Measurements from ENCODE around the gene EPO.

EPO gene

DNA sequence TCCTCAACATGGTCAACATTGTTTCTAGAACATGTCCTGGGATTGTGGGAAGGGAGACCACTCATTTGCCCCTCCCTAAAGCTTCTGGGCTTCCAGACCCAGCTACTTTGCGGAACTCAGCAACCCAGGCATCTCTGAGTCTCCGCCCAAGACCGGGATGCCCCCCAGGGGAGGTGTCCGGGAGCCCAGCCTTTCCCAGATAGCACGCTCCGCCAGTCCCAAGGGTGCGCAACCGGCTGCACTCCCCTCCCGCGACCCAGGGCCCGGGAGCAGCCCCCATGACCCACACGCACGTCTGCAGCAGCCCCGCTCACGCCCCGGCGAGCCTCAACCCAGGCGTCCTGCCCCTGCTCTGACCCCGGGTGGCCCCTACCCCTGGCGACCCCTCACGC, at the start of gene EPO:
Gene EPO, plus strand, starts transcription at position 190 of the 392 bp plus-strand sequence. CDS start 513 bp downstream, outside the sequence.
- no peak within 1 kb of the TSS for H3K27ac Mint-ChIP-seq
- H3K27me3 Mint-ChIP-seq: peaks cover 51 to 78% of the 10 kb centered on the region in 2 donors
- peaks cover 10 to 12% of the 10 kb centered on the region in 2 donors for H3K9me3 Mint-ChIP-seq
- DNase-seq: no peak
- H3K4me1 Mint-ChIP-seq: peaks cover 5 to 15% of the 10 kb centered on the region in 2 donors
- H3K4me3 Mint-ChIP-seq: no peak within 1 kb of the TSS
- ATAC-seq (replicated peaks): no peak
- peaks cover 9 to 14% of the 10 kb centered on the region in 2 donors for H3K36me3 Mint-ChIP-seq

DNA sequence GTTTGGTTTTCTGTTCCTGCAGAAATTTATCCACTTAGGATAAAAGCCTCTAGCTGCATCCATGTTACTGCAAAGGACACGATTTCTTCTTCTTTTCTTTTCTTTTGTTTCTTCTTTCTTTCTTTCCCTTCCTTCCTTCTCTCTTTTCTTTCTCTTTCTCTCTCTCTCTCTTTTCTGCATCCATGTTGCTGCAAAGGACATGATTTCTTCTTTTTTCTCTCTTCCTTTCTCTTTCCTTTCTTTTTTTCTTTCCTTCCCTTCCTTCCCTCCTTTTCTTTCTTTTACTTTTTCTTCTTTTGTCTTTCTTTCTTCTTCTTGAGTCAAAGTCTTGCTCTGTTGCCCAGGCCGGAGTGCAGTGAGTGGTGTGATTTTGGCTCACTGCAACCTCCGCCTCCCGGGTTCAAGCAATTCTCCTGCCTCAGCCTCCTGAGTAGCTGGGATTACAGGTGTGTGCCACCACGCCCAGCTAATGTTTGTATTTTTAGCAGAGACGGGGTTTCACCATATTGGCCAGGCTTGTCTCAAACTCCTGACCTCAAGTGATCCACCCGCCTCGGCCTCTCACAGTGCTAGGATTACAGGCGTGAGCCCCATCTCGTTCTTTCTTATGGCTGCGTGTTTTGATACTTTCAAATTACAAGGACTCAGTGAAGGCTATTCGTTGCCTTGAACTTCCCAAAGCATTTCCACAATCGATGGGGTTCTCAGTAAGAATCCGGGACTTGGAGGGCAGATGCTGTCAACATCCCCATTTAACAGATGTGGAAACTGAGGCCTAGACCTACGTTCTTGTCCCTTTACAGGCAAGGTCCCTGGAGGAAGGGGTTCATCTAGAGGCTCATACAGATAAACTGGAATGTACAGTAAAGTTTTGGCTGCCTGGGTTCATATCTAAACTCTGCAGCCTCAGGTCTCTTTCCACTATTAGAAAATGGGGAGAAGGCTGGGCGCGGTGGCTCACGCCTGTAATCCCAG, 48.6 kb upstream of the EPO start:
- no peaks in the 10 kb centered on the region for H3K9me3 Mint-ChIP-seq
- peaks cover 11 to 20% of the 10 kb centered on the region in 2 donors for H3K4me1 Mint-ChIP-seq
- peaks cover 6 to 13% of the 10 kb centered on the region in 2 donors for H3K36me3 Mint-ChIP-seq
- H3K27me3 Mint-ChIP-seq: peaks cover 0 to 12% of the 10 kb centered on the region in 2 donors
- DNase-seq (no peak), ATAC-seq (replicated peaks) (no peak)
- no peak overlapping the region for H3K27ac Mint-ChIP-seq
- no peak overlapping the region for H3K4me3 Mint-ChIP-seq

DNA sequence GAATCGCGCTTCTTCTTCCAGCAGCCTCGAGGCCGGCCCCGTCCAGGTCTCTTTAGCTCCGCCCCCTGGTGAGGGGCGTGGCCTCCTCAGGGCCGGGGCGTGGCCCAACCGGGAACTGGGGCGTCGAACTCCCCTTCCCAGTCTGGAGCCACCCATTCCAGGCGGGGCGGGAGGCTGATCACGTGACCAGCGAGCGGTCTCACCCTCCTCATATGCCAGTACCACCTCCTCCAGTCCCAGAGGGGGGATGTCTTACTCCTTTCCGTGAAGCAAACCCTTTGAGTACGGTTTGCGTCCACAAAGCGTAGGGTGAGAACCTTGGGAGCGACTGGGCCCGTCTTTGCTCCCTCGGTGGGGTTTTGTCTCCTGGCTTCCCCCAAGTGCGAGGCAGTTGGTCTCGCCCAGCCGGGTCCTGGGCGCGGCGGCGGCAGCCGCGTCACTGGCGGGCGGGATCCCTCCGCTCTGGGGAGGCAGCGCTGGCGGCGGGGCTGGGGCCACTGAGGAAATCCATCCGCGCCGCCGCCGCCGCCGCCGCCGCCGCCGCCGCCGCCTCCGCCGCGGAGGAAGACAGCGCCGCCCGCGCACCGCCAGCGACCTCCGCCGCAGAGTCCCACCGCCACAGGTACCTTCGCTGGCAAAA, 46.8 kb upstream of the EPO start, which contains the start of gene GNB2:
Gene GNB2, plus strand, starts transcription at position 439 of the 640 bp plus-strand sequence. CDS start 2,526 bp downstream, outside the sequence.
- H3K27me3 Mint-ChIP-seq: peaks cover 0 to under 1% of the 10 kb centered on the region in 2 donors
- H3K9me3 Mint-ChIP-seq: no peaks in the 10 kb centered on the region
- H3K4me3 Mint-ChIP-seq: peak within 1 kb of the TSS; percentile 92 to 97
- peak within 1 kb of the TSS; percentile 98 for H3K27ac Mint-ChIP-seq
- ATAC-seq (replicated peaks): peak; percentile 67 to 73
- DNase-seq: peak; percentile 98
- H3K36me3 Mint-ChIP-seq: peaks cover 11 to 23% of the 10 kb centered on the region in 2 donors
- H3K4me1 Mint-ChIP-seq: peaks cover 15 to 22% of the 10 kb centered on the region in 2 donors

DNA sequence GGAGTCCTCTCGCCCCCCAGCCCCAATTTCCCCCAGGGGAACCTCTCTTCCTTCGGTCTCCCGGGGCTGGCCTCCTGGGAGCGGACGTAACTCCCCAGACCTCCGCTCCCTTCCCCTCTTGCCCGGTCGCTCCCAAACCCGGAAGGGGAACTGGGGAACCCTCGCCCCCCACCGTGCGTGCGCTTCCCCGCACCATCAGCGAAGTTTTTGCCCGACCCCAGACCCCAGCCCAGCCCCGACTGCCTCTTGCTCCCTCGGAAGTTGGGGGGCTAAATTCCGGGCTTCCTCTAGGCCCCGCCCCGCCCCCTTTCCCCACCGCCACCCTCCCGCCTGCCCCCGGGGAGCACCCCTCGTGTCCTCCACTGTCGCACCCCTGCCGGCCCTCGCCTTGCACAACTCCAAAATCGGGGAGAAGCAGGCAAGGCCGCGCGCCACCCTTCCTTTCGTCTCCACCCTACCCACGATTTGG, 46.3 kb upstream of the EPO start:
- DNase-seq: no peak
- H3K36me3 Mint-ChIP-seq: peaks cover 13 to 25% of the 10 kb centered on the region in 2 donors
- H3K27ac Mint-ChIP-seq: peak overlapping the region; percentile 97
- H3K9me3 Mint-ChIP-seq: no peaks in the 10 kb centered on the region
- peak overlapping the region; percentile 92 to 97 for H3K4me3 Mint-ChIP-seq
- no peak for ATAC-seq (replicated peaks)
- H3K4me1 Mint-ChIP-seq: peaks cover 16 to 25% of the 10 kb centered on the region in 2 donors
- H3K27me3 Mint-ChIP-seq: no peaks in the 10 kb centered on the region

DNA sequence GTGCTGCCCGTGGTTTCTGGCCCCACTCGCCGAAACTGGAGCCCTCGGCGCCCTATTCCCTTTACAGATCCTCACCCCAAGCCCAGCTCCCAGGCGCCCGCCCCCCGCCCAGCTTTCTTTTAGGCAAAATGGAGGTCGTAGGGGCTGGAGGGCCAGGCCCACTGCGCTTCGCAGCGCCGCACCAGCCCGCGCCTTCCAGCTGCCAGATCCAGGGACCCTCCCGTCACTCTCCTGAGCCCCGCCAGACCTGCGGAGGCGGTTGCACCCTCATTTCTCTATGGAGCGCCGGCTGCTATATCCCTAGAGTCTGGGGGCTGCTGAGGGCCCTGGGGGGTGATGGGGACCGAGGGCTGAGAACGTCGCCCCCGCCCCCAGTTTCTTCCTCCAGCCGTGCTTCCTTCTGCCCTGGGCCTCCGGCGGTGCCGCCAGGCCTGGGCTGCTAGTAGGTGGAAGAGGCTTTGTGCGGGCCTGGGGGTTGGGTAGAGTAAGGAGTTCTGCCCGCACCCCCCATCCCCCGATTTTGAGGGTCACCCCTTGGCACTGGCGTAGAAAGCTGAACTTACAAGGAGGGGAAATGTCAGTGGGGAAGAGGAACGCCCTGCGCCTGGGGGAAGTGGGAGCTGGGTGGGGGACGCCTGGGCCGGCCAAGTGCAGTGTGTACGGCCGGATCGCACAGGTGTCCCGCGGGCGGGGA, 45.7 kb upstream of the EPO start:
- Mint-ChIP-seq H3K4me3 (peak overlapping the region; percentile 92 to 97), H3K9me3 (no peaks in the 10 kb centered on the region), H3K36me3 (peaks cover 16 to 30% of the 10 kb centered on the region in 2 donors), H3K27ac (peak overlapping the region; percentile 97), H3K27me3 (no peaks in the 10 kb centered on the region), H3K4me1 (peaks cover 16 to 30% of the 10 kb centered on the region in 2 donors)
- ATAC-seq (replicated peaks) (no peak), DNase-seq (no peak)

DNA sequence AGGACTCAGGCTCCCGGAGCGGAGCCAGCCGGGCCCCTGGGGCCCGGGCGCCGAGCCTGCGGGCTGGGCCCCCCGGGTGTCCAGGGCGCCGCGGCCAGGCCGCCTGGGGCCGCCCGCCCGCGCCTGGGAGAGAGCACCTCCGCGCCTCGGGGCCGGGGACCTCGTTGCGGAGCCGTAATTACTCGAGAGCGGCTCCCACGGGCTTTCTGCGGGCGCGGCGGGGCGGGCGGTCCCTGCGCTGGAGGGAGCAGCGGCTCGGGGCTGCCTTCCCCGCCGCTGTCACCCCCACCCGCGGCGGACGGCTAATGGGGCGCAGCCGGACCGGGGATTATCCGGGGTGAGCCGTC, 45.2 kb upstream of the EPO start:
- peaks cover 16 to 35% of the 10 kb centered on the region in 2 donors for H3K4me1 Mint-ChIP-seq
- H3K36me3 Mint-ChIP-seq: peaks cover 19 to 35% of the 10 kb centered on the region in 2 donors
- peak overlapping the region; percentile 92 to 97 for H3K4me3 Mint-ChIP-seq
- DNase-seq: no peak
- H3K27ac Mint-ChIP-seq: peak overlapping the region; percentile 81
- no peaks in the 10 kb centered on the region for H3K9me3 Mint-ChIP-seq
- H3K27me3 Mint-ChIP-seq: no peaks in the 10 kb centered on the region
- no peak for ATAC-seq (replicated peaks)

DNA sequence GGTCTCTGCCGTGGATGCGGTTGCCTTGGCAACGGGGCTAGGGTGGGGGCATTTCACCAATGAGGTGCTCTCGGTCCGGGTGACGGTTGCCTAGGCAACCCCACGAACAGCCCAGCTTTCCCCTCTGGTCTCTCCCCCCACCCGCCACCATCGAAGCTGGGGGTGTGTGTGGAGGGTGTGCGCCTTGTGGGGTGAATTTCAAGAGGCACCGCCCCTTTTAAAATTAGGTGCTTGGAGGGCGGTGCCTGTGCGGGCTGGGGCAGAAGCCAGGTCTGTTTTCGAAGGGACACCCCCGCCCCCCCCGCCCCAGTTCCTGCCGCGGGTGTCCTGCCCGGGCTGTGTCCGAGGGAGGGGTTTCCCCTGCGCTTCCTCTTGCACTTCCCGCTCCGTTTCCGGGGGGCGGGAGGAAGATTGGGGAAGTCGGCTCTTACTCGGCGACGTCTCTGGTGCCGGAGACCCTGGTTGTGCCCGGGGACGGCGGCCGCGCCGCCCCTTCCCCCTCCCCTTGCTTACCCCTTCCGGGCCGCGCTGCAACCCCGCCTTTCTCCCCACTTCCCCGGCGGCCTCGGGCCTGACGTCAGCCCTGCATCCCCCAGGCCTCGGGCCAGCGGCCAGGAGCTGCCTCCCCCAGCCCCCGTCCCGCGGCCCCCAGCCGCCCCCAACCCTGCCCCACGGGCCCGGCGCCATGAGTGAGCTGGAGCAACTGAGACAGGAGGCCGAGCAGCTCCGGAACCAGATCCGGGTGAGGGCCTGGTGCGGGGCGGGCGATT, 44.5 kb upstream of the EPO start:
- Mint-ChIP-seq H3K27ac (peak overlapping the region; percentile 81), H3K4me3 (peak overlapping the region; percentile 84 to 85), H3K36me3 (peaks cover 21 to 41% of the 10 kb centered on the region in 2 donors), H3K27me3 (no peaks in the 10 kb centered on the region), H3K9me3 (no peaks in the 10 kb centered on the region), H3K4me1 (peaks cover 16 to 42% of the 10 kb centered on the region in 2 donors)
- DNase-seq: peak; percentile 81
- ATAC-seq (replicated peaks): peak; percentile 49 to 51

DNA sequence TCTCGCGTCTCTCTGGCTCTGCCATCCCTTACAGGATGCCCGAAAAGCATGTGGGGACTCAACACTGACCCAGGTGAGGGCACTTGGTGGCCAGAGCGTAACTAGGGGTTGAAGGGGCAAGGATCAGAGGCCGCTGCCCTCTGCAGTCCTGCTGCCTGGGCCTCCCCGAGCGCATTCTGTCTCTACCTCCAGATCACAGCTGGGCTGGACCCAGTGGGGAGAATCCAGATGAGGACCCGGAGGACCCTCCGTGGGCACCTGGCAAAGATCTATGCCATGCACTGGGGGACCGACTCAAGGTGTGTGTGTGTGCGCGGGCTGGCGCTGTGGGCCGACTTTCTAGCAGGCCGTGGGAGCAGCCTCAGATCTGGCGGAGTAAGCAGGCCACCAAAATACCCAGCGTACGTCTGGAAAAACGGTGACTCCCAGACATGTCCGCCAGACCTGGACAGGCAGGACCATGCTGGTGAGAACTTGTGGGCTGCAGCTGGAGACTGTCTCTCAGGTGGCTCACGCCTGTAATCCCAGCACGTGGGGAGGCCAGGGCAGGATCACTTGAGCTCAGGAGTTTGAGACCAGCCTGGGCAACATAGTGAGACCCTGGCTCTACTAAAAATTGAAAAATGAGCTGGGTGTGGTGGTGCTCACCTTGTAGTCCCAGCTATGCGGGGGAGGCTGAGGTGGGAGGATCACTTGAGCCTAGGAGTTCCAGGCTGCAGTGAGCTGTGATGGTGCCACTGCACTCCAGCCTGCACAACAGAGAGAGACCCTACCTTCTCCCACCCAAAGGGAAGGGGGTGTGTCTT, 43.6 kb upstream of the EPO start:
- DNase-seq: no peak
- no peak for ATAC-seq (replicated peaks)
- H3K36me3 Mint-ChIP-seq: peaks cover 24 to 45% of the 10 kb centered on the region in 2 donors
- H3K27me3 Mint-ChIP-seq: no peaks in the 10 kb centered on the region
- peaks cover 16 to 47% of the 10 kb centered on the region in 2 donors for H3K4me1 Mint-ChIP-seq
- H3K4me3 Mint-ChIP-seq: peak overlapping the region; percentile 84 to 85
- H3K9me3 Mint-ChIP-seq: no peaks in the 10 kb centered on the region
- peak overlapping the region; percentile 90 for H3K27ac Mint-ChIP-seq

DNA sequence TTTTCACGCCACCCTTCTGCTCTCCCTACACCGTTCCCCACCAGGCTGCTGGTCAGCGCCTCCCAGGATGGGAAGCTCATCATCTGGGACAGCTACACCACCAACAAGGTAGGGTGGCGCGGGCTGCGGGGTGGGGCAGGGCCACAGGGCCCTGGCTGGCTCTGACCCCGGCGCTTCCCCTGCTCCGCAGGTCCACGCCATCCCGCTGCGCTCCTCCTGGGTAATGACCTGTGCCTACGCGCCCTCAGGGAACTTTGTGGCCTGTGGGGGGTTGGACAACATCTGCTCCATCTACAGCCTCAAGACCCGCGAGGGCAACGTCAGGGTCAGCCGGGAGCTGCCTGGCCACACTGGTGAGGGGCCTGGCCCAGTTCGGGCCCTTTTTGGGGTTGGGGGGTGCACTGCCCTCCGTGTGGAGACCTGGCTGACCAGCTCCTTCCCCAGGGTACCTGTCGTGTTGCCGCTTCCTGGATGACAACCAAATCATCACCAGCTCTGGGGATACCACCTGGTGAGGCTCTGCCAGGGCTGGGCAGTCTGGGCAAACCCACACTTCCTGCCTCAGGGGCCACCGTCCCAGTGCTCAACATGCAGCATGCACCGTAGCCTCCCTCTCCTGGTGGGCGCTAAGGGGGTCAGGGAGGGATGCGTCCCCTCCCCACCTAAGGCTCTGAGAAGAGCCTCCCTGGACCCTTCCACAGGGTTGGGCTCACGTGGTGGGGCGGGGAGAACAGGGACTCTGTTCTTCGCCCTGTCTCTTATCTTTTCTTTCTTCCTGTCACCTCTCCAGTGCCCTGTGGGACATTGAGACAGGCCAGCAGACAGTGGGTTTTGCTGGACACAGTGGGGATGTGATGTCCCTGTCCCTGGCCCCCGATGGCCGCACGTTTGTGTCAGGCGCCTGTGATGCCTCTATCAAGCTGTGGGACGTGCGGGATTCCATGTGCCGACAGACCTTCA, 42.7 kb upstream of the EPO start:
- no peaks in the 10 kb centered on the region for H3K27me3 Mint-ChIP-seq
- H3K9me3 Mint-ChIP-seq: no peaks in the 10 kb centered on the region
- H3K36me3 Mint-ChIP-seq: peaks cover 25 to 46% of the 10 kb centered on the region in 2 donors
- H3K4me3 Mint-ChIP-seq: peak overlapping the region in 1 of 2 donors; percentile 71
- no peak for DNase-seq
- ATAC-seq (replicated peaks): no peak
- peaks cover 16 to 51% of the 10 kb centered on the region in 2 donors for H3K4me1 Mint-ChIP-seq
- H3K27ac Mint-ChIP-seq: peak overlapping the region; percentile 90

DNA sequence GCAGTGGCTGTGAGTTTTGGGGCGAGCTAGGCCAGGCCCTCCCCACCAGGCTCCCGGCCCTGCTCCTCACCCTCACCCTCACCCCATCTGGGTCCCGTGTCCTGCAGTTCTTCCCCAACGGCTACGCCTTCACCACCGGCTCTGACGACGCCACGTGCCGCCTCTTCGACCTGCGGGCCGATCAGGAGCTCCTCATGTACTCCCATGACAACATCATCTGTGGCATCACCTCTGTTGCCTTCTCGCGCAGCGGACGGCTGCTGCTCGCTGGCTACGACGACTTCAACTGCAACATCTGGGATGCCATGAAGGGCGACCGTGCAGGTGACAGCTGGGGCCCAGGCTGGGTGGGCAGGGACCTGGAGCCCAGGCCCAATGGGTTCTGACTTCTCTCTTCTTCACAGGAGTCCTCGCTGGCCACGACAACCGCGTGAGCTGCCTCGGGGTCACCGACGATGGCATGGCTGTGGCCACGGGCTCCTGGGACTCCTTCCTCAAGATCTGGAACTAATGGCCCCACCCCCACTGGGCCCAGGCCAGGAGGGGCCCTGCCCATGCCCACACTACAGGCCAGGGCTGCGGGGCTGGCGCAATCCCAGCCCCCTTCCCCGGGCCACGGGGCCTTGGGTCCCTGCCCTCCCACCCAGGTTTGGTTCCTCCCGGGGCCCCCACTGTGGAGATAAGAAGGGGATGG, 41.8 kb upstream of the EPO start:
- Mint-ChIP-seq H3K36me3 (peaks cover 28 to 49% of the 10 kb centered on the region in 2 donors), H3K27ac (peak overlapping the region; percentile 85), H3K4me3 (peak overlapping the region; percentile 26 to 71), H3K9me3 (no peaks in the 10 kb centered on the region), H3K4me1 (peaks cover 15 to 45% of the 10 kb centered on the region in 2 donors), H3K27me3 (no peaks in the 10 kb centered on the region)
- ATAC-seq (replicated peaks) (no peak), DNase-seq (no peak)

DNA sequence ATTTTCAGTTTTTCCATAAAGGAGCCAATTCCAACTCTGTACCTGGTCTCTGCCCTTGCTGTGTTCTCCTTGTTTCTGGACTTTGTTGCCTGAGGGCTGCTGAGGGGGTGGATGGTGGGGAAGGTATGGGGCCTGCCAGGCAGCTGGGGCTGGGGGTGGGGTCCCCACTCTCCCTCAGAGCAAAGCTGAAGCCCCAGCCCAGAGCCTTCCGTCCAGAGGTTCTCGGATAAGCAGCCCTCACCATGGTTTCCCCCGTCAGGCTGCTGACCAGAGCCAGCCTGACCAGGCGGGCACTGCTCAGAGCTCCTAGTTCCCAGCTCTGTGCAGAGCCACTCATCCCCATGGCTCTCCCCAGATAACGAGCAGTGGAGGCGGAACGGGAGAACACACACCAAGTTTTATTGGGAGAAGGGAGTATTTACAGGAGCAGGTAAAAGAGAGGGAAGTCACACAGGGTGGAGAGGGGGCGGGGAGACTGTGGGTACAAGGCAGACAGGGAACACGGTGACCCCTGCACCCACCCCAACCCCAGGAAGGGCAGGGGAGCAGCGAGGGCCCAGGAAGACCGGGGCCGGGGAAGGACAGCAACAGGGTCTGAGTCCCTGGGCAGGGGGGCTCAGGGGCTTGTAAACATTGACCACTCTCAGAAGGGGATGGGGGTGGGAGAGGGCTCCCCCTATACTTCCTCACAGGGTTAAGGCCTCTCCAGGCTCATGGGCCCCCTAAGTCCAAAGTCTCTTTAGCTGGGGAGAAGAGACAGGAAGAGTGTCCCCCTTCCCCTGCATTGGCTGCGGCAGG, 40.9 kb upstream of the EPO start:
- H3K4me3 Mint-ChIP-seq: peak overlapping the region; percentile 12 to 21
- peaks cover 29 to 47% of the 10 kb centered on the region in 2 donors for H3K36me3 Mint-ChIP-seq
- H3K9me3 Mint-ChIP-seq: no peaks in the 10 kb centered on the region
- no peak for DNase-seq
- peak overlapping the region; percentile 48 for H3K27ac Mint-ChIP-seq
- H3K27me3 Mint-ChIP-seq: no peaks in the 10 kb centered on the region
- ATAC-seq (replicated peaks): no peak
- H3K4me1 Mint-ChIP-seq: peaks cover 15 to 44% of the 10 kb centered on the region in 2 donors
